OCI-LY3 (cell line): Measurements from ENCODE around the gene PLA2G1B.

Source experiments
- H2AFZ ChIP-seq: fragments of 200-600, 300-600 bp; shearing (Covaris generic); 2 replicates; pipeline ENCODE4 v1.6.0; 2014; ENCODE audit warnings: antibody characterized with exemption, low read depth, low read length
- H3K27ac ChIP-seq: fragments of 200-600, 300-600 bp; sonication (generic); 2 replicates; pipeline ENCODE4 v1.5.1; 2014; ENCODE audit warnings: mild to moderate bottlenecking, low read length, moderate library complexity, mixed read lengths
- H3K27me3 ChIP-seq: fragments of 200-600, 300-600 bp; sonication (generic); 2 replicates; pipeline ENCODE4 v1.6.1; 2014; ENCODE audit warnings: low read depth, low read length, mixed read lengths
- H3K36me3 ChIP-seq: fragments of 200-600, 300-600 bp; sonication (generic); replicated peaks from 2 replicates; pipeline ENCODE3; 2014; ENCODE audit warnings: low read depth, low read length, mixed read lengths
- H3K4me1 ChIP-seq: fragments of 300-600, 200-600 bp; sonication (generic); 2 replicates; pipeline ENCODE4 v1.6.1; 2014; ENCODE audit warnings: low read length, mixed read lengths
- H3K4me2 ChIP-seq: fragments of 200-600, 300-600 bp; sonication (generic); 2 replicates; pipeline ENCODE4 v1.6.1; 2014; ENCODE audit warnings: low read length, mixed read lengths
- H3K4me3 ChIP-seq: fragments of 300-600, 200-600 bp; sonication (generic); 2 replicates; pipeline ENCODE4 v1.5.1; 2014; ENCODE audit warnings: antibody characterized with exemption, mild to moderate bottlenecking, low read length, moderate library complexity
- H3K79me2 ChIP-seq: fragments of 300-600, 200-600 bp; shearing (Covaris generic); 2 replicates; pipeline ENCODE4 v1.6.1; 2014; ENCODE audit warnings: mild to moderate bottlenecking, low read length, mixed read lengths
- H3K9ac ChIP-seq: fragments of 300-600, 200-600 bp; shearing (Covaris generic); 2 replicates; pipeline ENCODE4 v1.6.0; 2014; ENCODE audit warnings: mild to moderate bottlenecking, low read length, moderate library complexity
- H3K9me3 ChIP-seq: fragments of 200-600, 300-600 bp; shearing (Covaris generic); 2 replicates; pipeline ENCODE4 v1.6.1; 2014; ENCODE audit warnings: low read length, mixed read lengths; ENCODE audit not compliant: insufficient read depth
- H4K20me1 ChIP-seq: fragments of 200-600, 300-600 bp; sonication (generic); 2 replicates; pipeline ENCODE4 v1.6.1; 2016; ENCODE audit warnings: low read length, mixed read lengths; ENCODE audit not compliant: insufficient read depth
- CTCF ChIP-seq: fragments of 200-600, 300-600 bp; sonication (generic); IDR thresholded peaks from 2 replicates; pipeline ENCODE4 v1.5.1; 2014; ENCODE audit warnings: antibody characterized with exemption, low read length, low read depth
- EZH2phosphoT487 ChIP-seq: fragments of 200-600 bp; shearing (Covaris generic); IDR thresholded peaks from 2 replicates; pipeline ENCODE4 v1.6.1; 2018; ENCODE audit warnings: antibody characterized with exemption, mixed run types, low read depth

The PLA2G1B gene

GRCh38 chr12:120276734-120277133, 50.8 kb downstream of the PLA2G1B start:
- H3K36me3 ChIP-seq: no peaks in the 10 kb centered on the region
- H3K27me3 ChIP-seq: 0 out of 2 replicates have a peak, but pooled peaks cover 3% of the 10 kb centered on the region
- 0 out of 2 replicates have a peak, but pooled peaks cover 3% of the 10 kb centered on the region for H3K9me3 ChIP-seq
- no peak overlapping the region for H2AFZ ChIP-seq
- no peak overlapping the region for H3K27ac ChIP-seq
- H3K79me2 ChIP-seq: no peaks in the 10 kb centered on the region
- no peaks in the 10 kb centered on the region for H3K4me1 ChIP-seq
- TF ChIP-seq EZH2phosphoT487 (no peak), CTCF (no peak)
- no peak overlapping the region for H3K4me3 ChIP-seq
- no peak overlapping the region for H3K4me2 ChIP-seq
- no peak overlapping the region for H3K9ac ChIP-seq
- H4K20me1 ChIP-seq: no peaks in the 10 kb centered on the region
